MCF 10A (cell line): Measurements from ENCODE around the gene AGAP1. TPM values are rescaled to one million over a fixed set of nuclear protein-coding genes. Genes with fewer than 3 reads are reported as not detected.

Experiments
- BruUV-seq: library from RNA; stranded (reverse); fragments of 400-500 nt; replicated peaks from 2 replicates; lab custom pipeline; 2021; lab: Mats Ljungman, UMichigan
- CTCF ChIA-PET: fragments of 300-600 bp; sonication (Branson Sonifier 250); formaldehyde crosslinking; extraction: SDS; loops from one replicate; lab custom pipeline; 2021; ENCODE audit warnings: antibody characterized with exemption, inconsistent platforms; lab: Yijun Ruan, JAX
- POLR2A ChIA-PET: fragments of 300-600, 350-650 bp; sonication (Branson Sonifier 250); formaldehyde crosslinking; extraction: SDS; loops from one replicate; lab custom pipeline; 2020; ENCODE audit warnings: antibody characterized with exemption, inconsistent platforms; lab: Yijun Ruan, JAX
- DNase-seq: peaks from one replicate; pipeline ENCODE4 v3.0.0-alpha.2; 2018; ENCODE audit not compliant: unreplicated experiment
- H3K27ac Mint-ChIP-seq: one replicate; pipeline ENCODE4 v1.8.0; 2022; ENCODE audit warnings: mild to moderate bottlenecking, low read depth, mixed read lengths; ENCODE audit not compliant: unreplicated experiment
- H3K27me3 Mint-ChIP-seq: one replicate; pipeline ENCODE4 v1.8.0; 2022; ENCODE audit warnings: mixed read lengths; ENCODE audit not compliant: insufficient read depth, unreplicated experiment
- H3K36me3 Mint-ChIP-seq: one replicate; pipeline ENCODE4 v1.8.0; 2022; ENCODE audit warnings: mild to moderate bottlenecking, moderate library complexity, mixed read lengths; ENCODE audit not compliant: insufficient read depth, unreplicated experiment
- H3K4me1 Mint-ChIP-seq: one replicate; pipeline ENCODE4 v1.8.0; 2022; ENCODE audit warnings: mixed read lengths; ENCODE audit not compliant: insufficient read depth, unreplicated experiment
- H3K4me3 Mint-ChIP-seq: one replicate; pipeline ENCODE4 v1.8.0; 2022; ENCODE audit warnings: mild to moderate bottlenecking, moderate library complexity, mixed read lengths; ENCODE audit not compliant: unreplicated experiment
- H3K9me3 Mint-ChIP-seq: one replicate; pipeline ENCODE4 v1.8.0; 2022; ENCODE audit warnings: mixed read lengths; ENCODE audit not compliant: unreplicated experiment
- intact Hi-C: fragments of 100-400 bp; cut with micrococcal nuclease; formaldehyde crosslinking; loops from 2 replicates; pipeline ENCODE4 v1.14.1; 2022
- total RNA-seq: library from RNA; stranded (reverse); gene quantifications from 2 replicates; pipeline ENCODE4 v1.2.3, GENCODE V29; 2022
- TF ChIP-seq, protein P1 (sequence below): fragments of 200-600 bp; IDR thresholded peaks from one replicate; pipeline ENCODE4 v1.8.0; 2022; ENCODE audit warnings: antibody characterized with exemption, mild to moderate bottlenecking; ENCODE audit not compliant: unreplicated experiment

Gene AGAP1
- total RNA-seq, 1 experiment from 2014 or later, result 41.3 TPM

DNA sequence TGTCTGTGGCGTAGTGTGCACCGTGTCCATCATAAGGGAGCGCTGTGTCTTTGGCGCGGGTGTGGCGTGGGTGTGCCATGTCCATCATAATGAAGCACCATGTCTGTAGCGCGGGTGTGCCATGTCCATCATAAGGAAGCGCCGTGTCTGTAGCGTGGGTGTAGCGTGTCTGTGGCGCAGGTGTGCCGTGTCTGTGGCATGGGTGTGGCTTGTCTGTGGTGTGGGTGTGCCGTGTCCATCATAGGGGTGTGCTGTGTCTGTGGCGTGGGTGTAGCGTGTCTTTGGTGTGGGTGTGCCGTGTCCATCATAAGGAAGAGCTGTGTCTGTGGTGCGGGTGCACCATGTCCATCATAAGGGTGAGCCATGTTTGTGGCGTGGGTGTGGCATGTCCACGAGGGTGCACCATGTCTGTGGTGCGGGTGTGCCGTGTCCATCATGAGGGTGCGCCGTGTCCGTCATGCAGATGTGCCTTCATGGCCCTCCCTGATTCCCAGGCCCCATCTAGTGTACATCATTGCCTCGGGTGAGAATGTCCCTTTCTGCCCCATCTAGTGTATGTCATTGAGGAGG lies 399.4 kb downstream of the AGAP1 start:
- CTCF ChIA-PET, result no interaction called here
- no TSS peak for BruUV-seq
- Mint-ChIP-seq H3K4me3 (no peak overlapping the region), H3K9me3 (peaks cover 18% of the 10 kb centered on the region), H3K36me3 (peaks cover 26% of the 10 kb centered on the region), H3K27me3 (no peaks in the 10 kb centered on the region), H3K4me1 (no peaks in the 10 kb centered on the region), H3K27ac (no peak overlapping the region)
- no peak for DNase-seq
- TF ChIP-seq, protein P1, sequence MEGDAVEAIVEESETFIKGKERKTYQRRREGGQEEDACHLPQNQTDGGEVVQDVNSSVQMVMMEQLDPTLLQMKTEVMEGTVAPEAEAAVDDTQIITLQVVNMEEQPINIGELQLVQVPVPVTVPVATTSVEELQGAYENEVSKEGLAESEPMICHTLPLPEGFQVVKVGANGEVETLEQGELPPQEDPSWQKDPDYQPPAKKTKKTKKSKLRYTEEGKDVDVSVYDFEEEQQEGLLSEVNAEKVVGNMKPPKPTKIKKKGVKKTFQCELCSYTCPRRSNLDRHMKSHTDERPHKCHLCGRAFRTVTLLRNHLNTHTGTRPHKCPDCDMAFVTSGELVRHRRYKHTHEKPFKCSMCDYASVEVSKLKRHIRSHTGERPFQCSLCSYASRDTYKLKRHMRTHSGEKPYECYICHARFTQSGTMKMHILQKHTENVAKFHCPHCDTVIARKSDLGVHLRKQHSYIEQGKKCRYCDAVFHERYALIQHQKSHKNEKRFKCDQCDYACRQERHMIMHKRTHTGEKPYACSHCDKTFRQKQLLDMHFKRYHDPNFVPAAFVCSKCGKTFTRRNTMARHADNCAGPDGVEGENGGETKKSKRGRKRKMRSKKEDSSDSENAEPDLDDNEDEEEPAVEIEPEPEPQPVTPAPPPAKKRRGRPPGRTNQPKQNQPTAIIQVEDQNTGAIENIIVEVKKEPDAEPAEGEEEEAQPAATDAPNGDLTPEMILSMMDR, result no peak
- intact Hi-C loops, result no loop called here
- POLR2A ChIA-PET, result no interaction called here

GRCh38 chr2:235894839-235895238 lies 401.0 kb downstream of the AGAP1 start:
- ChIA-PET POLR2A (interaction anchor here (0.6 kb wide), 1 partner anchor 108 kb away, joined by 3 read pairs; no protein-coding TSS in a partner anchor), CTCF (interaction anchor here (0.6 kb wide), 1 partner anchor 883 kb away, joined by 3 read pairs; no protein-coding TSS in a partner anchor)
- Mint-ChIP-seq H3K36me3 (peaks cover 27% of the 10 kb centered on the region), H3K9me3 (peaks cover 18% of the 10 kb centered on the region), H3K4me1 (no peaks in the 10 kb centered on the region), H3K27ac (no peak overlapping the region), H3K27me3 (no peaks in the 10 kb centered on the region), H3K4me3 (no peak overlapping the region)
- intact Hi-C loops, result no loop called here
- DNase-seq, result no peak
- BruUV-seq, result no TSS peak
- TF ChIP-seq, protein P1, result no peak

DNA sequence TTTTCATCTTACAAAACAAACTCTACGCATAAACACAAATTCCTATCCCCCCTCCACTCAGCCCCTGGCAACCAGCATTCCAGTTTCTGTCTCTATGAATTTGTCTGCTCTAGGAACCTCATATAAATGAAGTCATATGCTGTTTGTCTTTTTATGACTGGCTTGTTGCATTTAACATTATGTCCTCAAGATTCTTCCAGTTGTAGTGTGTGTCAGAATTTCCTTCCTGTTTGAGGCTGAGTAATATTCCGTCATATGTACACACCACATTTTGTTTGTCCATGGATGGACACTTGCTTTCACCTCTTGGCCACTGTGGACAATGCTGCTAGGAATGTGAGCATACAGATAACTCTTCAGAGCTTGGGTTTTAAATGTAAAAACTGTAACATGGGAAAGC lies 402.2 kb downstream of the AGAP1 start:
- TF ChIP-seq, protein P1, result no peak
- Mint-ChIP-seq H3K4me1 (no peaks in the 10 kb centered on the region), H3K4me3 (no peak overlapping the region), H3K9me3 (peaks cover 18% of the 10 kb centered on the region), H3K27me3 (no peaks in the 10 kb centered on the region), H3K36me3 (peaks cover 31% of the 10 kb centered on the region), H3K27ac (no peak overlapping the region)
- no TSS peak for BruUV-seq
- intact Hi-C loops, result no loop called here
- ChIA-PET POLR2A (no interaction called here), CTCF (interaction anchor here (0.6 kb wide), 1 partner anchor 163 kb away, joined by 9 read pairs; no protein-coding TSS in a partner anchor)
- DNase-seq, result no peak

DNA sequence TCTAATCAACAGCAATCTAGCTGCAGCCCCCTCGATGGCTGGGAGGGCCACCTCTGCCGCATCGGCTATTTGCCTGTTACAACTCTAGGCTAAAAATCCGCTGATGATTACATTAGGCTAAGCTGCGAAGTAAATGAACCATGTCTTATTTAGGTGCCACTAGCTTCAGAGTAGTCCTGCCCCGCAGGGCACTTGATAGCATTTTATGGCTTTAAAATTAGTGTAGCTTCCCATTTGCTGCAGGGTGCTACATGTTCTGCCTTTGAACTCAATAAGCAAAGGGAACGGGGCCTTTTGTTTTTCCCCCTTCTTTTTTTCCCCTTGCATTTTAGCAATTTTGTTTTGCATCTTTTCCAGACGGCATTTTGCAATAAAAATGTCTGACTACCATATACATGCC lies 404.1 kb downstream of the AGAP1 start:
- H3K36me3 Mint-ChIP-seq, result peaks cover 18% of the 10 kb centered on the region
- intact Hi-C loops, result no loop called here
- BruUV-seq, result no TSS peak
- H3K9me3 Mint-ChIP-seq, result peaks cover 18% of the 10 kb centered on the region
- no peak overlapping the region for H3K27ac Mint-ChIP-seq
- no peak for DNase-seq
- ChIA-PET POLR2A (no interaction called here), CTCF (interaction anchor here (0.9 kb wide), 1 partner anchor 9 kb away, joined by 3 read pairs; no protein-coding TSS in a partner anchor)
- no peak overlapping the region for H3K4me3 Mint-ChIP-seq
- no peaks in the 10 kb centered on the region for H3K4me1 Mint-ChIP-seq
- no peaks in the 10 kb centered on the region for H3K27me3 Mint-ChIP-seq
- TF ChIP-seq, protein P1, result no peak
